Measurements from ENCODE around the gene CHRM5.

Gene CHRM5, protein sequence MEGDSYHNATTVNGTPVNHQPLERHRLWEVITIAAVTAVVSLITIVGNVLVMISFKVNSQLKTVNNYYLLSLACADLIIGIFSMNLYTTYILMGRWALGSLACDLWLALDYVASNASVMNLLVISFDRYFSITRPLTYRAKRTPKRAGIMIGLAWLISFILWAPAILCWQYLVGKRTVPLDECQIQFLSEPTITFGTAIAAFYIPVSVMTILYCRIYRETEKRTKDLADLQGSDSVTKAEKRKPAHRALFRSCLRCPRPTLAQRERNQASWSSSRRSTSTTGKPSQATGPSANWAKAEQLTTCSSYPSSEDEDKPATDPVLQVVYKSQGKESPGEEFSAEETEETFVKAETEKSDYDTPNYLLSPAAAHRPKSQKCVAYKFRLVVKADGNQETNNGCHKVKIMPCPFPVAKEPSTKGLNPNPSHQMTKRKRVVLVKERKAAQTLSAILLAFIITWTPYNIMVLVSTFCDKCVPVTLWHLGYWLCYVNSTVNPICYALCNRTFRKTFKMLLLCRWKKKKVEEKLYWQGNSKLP

DNA sequence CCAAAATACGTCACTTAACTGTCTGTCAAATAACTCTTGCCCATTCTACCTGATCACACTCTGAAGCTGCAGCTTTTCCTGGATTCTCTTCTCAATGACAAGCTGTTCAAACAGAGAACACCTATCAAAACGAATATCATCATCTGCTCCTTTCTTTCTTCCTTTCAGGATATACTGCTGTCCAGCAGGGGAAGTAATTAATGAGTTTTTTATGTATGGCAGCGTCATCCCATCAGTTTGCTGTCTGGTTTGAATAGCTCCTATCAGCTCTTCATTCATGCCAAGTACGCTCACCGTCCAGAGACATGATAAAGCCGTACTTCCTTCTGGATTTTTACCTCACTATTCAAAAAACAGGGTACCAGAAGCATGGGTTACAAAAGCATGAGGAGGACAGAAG is at the start of gene CHRM5:
Gene CHRM5, plus strand, starts transcription at position 274 of the 400 bp plus-strand sequence. CDS start 94,221 bp downstream, outside the sequence.
- no peak for DNase-seq (ENCODE audit: low read depth)

DNA sequence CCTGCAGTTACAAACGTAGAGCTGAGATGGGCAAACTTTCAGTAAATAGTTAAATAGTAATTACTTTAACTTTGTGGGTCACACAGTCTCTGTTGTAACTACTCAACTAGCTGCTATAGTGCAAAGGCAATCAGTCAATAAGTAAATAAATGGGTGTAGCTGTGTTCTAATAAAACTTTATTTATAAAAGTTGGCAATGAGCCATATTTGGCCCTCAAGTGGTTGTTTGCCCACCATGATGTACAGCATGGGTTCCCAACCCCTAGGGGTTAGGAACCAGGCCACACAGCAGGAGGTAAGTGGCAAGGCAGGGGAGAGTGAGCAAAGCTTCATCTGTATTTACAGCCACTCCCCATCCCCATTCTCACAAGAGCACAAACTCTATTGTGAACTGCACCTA is 44.9 kb upstream of the CHRM5 start:
- DNase-seq (ENCODE audit: low read depth): no peak

DNA sequence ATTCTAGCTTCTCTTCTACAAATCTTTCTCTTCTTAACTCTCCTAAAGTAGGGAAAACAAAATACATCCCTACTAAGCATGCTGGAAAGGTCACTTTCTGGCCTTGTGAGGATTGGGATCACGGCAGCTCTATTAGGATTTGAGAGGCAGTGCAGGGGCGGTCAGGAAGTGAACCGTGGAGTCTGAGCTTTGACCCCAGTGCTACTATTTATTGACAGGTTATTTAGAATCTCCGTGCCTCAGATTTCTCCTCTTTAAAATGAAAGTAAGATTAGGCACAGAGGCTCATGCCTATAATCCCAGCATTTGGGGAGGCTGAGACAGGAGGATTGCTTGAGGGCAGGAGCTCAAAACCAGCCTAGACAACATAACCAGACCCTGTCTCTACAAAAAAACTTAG is 42.0 kb upstream of the CHRM5 start:
- DNase-seq (ENCODE audit: low read depth): no peak

DNA sequence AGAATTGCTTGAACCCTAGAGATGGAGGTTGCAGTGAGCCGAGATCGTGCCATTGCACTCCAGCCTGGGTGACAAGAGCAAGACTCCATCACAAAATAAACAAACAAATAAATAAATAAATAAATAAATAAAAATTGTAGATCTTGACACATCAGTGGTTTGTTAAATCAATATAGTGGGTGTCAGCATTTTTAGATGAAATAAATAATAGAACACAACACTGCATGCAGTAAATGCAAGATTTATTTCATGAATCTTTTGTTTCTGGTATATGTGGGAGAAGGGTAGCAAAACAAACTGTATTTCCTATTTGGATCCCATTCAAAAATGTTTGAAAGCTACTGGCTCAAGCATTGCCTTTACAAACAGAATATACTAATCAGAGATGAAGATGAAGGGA is 35.6 kb upstream of the CHRM5 start:
- no peak for DNase-seq (ENCODE audit: low read depth)

DNA sequence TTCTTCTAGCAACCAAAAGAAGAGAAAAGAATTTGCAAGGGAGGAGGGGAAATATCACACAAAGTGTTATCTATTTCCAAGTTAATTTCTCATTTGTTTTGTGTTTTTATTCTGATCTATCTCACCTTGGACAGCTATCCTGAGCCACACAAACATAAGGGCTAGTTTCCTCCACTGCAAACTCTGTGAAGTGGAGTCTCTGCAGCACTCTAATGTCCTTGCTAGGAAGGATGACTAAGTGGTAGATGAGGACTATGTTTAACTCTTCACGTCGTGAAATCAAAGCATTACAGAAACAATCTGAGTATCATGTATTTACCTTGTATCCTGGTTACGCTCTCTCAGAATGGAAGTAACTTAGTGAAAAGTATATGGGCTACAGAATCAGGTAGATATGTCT is 33.9 kb upstream of the CHRM5 start:
- no peak for DNase-seq (ENCODE audit: low read depth)

DNA sequence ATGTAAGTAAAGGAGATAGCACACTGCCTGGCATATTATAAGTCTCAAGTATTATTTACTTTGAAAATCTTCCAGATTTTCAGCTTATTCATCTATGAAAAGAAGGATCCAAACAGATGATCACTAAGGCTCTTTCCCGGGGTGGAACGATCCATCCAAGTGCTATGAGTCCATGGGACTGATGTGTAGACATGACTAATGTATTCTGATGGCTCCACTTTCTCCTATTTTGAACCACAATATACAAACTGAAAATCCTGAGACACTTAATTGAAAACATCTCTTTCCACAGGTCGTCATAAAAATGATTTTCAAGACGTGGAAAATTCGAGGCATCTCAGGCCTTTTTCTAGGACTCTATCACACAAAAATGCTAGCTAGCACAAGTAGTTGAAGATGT is 33.4 kb upstream of the CHRM5 start:
- no peak for DNase-seq (ENCODE audit: low read depth)

DNA sequence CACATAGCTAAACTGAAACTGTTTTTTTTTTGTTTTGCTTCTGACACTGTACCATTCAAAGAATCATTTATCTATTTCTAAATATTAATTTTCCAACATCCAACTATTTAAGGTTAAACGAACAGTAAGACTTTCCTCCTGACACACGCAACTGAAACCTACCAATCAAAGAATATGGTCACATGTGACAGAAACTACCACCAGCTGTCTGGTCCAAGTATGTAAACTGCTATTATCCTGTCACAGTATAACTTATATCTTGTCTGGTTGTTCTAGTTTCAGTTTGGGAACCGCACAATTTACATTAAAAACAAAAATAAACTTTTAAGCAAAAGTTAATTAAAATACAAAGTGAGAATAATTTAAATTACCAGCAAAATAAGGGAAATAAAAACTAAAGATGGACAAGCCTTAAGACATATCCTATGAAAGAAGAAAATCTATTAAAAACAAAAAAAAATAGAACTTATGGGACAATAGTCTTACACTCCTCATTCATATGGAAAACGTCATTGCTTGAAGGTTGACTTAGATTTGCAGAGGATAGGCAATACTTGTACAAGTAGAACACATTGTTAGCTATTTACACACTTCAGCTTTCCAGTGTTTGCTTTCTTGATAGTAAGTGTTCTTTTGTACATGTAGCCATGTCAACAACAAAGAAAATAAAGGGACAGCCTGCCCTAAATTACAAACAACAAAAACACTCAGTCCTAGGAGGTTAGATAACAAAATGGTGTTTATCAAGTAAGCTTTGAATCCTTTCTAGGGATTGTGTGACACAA is 26.8 kb upstream of the CHRM5 start:
- DNase-seq (ENCODE audit: low read depth): no peak

DNA sequence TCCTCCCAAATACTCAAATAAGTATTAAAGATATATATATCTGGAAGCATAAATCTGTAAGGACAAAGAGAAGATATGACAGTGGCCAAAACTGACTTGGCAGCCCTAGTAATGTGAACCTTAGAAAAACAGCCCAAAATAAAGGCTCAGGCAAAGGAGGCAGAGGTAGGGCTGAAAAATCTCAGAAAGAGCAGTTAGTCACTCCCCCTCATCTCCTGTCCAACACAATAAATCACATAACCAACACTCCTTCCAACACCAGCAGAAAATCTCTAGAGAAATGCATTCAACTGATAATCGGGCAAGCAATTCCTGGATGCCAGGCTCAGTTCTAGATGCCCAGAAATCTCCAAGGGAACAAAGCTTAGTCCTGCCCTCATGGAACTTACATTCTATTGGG is 22.1 kb upstream of the CHRM5 start:
- DNase-seq (ENCODE audit: low read depth): no peak

DNA sequence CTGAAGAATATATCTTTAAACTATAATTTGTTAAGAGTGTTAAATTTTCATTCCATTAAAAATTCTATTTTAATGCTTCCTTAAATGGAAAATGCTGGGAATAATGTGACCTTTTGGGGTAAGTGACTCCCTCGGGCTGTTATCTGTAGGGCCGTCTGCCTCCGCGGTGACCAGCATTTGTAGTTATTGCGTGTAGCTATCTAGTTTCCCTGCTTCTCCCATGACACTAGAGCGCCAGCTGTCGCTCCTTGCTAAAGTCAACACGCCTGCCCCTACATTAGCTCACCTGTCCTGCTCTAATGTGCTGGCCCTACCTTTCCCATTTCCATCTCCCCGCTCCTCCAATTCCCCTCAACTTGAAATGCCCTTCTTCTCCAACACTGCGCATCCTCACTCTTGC is 12.4 kb upstream of the CHRM5 start:
- no peak for DNase-seq (ENCODE audit: low read depth)

DNA sequence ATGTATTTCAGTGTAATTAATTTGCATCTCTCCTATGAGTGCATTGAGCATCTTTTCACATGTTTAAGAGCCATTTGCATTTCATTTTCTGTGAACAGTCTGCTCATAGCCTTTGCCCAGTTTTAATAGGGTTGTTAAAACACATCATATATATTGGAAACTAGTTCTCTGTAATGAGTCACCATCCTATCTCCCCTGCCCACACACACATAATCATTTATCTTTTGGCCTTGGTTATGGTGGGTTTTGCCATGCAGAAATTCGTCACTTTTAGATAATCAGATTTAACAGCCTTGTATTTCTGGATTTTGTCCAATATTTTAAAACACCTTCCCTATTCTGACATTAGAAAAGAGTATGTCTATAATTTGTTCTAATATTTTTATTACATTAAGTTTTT is 11.9 kb upstream of the CHRM5 start:
- no peak for DNase-seq (ENCODE audit: low read depth)

DNA sequence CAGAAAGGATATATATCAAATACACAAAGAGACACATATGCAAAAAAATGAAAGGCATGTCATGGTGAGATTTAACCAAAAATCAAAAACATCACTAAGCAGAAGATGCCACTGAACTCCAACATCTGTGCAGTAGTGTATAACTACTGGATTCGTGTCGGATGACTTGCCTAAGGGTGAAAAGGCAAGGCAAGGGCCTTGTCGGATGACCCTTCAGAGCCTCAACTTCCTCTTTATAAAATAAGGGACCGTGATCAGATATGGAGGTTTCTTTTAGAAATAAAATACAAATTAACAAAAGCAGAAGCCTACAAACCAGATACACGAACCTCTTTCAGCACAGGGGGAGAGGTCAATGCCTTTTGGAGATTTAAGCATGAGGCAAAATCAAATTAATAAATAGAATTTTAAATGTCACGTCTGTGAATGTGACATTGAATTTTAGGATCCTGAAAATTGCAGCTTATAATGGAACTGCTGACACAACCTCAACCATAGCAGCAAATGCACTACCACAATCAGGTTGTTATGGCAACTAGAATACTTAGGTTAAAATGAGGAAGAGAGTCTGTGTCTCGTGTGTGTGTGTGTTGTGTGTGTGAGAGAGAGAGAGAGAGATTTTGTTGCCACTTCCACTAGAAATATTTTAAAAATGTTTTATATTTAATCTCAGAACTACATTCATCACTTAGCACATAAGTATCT is 8.3 kb upstream of the CHRM5 start:
- DNase-seq (ENCODE audit: low read depth): no peak

DNA sequence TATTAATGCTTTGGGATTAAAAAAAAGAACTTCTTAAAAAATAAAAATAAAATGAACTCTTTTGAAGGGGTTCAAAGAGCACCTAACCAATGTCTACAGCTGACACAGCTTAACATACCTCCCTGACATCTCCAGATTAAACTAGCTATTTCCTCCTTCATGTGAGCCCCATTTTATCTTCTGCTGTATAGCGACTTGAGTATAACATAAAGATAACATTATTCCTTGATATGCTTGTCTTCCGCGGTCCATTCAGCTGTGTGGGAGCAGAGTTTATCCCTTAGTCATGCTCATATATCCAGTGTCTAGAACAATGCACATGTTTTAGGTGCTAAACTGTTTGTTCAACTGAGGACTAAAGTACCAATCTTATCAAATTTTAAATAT is 7.8 kb upstream of the CHRM5 start:
- no peak for DNase-seq (ENCODE audit: low read depth)

DNA sequence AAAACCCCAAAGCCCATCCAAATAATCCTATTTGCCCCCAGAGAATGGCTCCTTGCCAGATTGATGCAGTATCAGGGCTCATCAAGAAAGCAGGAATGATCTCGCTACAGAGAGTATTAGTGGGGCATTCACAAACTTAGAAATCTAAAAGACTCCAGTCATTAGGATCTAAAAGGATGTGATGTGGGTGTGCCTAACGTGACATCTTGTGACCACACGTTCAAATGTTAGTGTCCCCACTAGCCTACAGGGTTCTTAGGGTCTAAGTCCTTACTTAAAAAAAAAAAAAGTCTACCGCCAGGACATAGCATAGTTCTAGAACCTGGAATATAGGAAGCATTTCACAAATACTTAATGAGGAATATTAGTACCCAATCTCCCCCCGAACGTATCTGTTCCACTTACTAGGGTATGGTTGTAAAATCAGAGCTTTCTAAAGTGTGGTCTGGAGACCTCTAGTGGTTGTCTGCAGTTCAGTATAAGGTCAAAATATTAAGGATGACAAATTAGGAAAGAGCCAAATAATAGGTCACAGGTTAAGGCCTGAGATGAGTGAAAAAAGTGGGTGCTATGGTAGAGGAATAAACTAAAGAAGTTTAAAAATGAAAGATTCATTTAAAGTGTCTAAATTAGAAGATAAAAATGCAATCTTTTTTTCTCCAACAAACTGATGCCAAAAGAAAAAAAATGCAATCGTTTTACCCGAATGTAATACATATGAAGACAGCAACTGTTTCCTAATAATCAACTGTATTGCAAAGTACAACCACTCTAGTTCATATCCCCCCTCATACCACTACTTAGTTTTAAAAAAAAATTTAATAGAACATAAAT is 4.2 kb upstream of the CHRM5 start:
- no peak for DNase-seq (ENCODE audit: low read depth)

DNA sequence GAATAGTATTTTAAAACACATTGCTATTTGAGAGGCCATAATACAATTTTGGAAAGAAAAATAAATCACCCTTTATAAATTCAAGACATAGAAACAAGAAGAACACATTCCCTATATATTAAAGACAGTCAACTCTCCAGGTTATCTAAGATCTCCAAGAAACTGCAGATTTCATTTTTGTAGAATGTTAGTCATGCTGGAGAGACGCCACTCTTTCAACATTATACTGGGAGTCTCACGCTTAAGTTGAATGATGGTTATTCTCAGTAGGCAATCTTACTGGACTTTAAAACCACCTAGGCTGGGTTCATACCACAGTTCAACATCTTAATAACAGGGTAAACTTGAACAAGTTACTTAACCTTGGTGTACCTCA is 3.6 kb upstream of the CHRM5 start:
- DNase-seq (ENCODE audit: low read depth): no peak

DNA sequence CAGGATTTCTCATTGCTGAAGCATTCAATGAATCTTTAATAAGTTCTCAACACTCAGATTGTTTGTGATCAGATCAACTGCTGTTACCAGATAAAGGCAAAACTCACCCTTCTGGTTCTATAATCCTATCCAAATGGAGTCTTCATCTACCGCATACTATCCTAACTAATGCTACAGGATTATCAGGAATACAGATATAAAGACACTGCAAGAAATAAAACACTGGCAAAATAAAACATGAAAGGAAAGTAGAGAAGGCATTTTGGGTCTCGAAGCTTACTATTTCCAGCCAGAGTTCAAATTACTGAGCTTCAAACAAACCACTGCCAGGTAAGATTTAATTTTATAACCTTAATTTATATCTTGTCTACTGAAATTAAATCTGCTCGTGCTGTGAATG is 524 bp downstream of the CHRM5 start:
- no peak for DNase-seq (ENCODE audit: low read depth)

DNA sequence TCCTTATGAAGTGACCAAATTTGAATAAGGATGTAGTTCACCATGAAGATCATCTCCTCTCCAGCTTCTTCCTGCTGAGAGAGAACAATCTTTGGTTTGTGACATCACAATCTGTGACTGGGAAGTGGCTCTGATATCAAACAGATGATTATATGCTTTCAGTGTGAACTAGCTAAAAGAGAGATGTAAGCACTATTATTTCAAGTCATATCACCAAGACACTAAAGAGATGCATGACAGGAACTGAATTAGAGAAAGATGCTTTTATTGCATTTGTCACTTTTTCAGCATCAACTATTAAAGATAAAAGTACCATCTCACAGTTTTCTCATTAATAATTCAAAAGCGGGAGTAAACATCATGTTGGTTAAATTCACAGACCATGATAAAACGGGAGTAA is 3.5 kb downstream of the CHRM5 start:
- no peak for DNase-seq (ENCODE audit: low read depth)

DNA sequence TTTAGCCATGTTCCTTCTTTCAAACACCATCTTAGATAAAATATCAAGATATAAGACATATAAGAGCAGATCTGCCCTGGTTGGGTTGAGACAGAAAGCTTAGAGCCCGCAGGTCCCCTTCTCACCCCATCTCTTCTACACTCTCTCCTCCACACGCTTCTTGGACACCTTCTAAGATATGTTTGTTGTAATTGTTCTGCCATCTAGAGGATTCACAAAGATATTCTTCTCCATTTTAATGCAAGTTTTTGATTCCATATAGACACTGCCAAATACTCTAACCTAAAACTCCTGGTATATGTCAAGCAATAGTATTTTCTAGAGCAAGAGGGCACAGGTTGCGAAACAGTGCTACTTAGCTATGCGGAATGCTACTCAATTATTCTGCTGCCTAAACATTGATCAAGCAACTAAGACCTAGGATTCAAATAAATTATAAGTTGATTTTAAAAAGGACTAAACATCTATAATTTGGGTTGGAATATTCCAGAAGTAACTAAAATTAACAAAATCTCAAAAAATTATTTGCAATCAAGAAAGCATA is 6.8 kb downstream of the CHRM5 start:
- no peak for DNase-seq (ENCODE audit: low read depth)

DNA sequence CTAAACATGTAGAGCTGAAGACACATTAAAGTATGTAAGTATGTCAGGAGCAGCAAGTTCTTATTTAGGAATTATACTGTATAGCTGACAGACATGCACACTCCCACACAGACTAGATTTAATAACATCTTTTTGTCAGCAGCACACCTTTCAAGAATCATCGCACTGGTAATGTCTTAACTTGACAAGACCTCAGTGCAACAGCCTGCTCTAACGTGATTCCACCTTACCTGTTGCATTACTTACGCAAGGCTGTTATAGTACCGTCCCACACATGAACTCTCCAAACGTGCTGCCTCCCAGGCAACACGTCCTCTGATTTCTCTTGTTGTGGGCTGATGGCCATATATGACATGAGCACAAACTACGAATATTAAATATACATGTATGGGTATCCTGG is 11.9 kb downstream of the CHRM5 start:
- no peak for DNase-seq (ENCODE audit: low read depth)

DNA sequence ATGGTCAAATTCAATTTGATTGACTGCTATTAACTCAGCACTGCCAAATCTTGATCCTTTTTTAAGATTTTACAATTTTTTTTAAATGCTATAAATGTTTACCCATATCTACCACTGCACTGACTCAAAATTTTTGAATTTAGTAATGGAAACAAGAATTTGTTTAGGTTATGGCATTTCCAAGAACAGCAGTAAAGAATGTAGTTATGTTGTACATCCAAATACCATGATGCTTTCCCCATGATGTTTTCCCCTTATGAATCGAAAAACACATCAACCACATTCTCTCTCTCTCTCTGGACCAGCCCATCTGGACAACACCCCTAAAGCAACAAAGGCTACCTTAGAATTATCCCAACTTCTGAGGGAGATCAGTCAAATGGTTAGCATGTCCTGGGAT is 14.2 kb downstream of the CHRM5 start:
- no peak for DNase-seq (ENCODE audit: low read depth)

DNA sequence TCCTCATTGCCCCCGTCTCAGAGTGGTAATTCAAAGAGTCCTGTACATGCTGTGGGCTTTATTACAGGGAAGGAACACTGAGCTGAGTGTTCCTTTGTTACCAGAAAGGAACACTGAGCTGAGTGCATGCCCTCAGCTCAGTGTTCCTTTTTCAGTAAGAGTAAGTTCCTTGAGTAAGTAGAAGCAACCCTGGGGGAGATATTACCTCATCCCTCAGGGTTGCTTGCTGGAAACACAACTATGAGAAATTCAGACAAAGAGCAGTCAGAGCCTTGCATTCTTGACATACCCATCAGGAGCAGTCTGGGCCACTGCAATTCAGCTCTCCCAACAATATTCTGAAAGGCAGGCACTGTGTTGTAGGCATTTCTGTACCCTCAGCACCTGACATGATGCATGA is 17.0 kb downstream of the CHRM5 start:
- DNase-seq (ENCODE audit: low read depth): no peak

DNA sequence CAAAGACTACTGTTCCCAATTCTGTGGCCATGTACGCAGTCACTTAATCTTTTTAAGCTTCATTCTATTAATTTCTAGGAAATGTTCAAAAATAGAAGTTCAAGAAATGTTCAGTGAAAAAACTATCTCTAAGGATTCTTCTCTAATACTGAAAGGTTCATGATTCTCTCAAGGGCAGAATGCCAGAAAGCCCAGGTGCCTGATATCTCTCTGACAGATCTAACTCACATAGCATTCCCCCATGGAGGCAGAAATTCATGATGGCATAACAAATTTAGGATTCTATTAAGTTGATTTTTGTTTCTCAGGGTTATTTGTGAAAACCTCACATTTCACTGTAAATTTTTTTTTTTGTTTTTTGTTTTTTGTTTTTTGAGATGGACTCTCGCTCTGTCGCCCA is 17.5 kb downstream of the CHRM5 start:
- DNase-seq (ENCODE audit: low read depth): no peak

DNA sequence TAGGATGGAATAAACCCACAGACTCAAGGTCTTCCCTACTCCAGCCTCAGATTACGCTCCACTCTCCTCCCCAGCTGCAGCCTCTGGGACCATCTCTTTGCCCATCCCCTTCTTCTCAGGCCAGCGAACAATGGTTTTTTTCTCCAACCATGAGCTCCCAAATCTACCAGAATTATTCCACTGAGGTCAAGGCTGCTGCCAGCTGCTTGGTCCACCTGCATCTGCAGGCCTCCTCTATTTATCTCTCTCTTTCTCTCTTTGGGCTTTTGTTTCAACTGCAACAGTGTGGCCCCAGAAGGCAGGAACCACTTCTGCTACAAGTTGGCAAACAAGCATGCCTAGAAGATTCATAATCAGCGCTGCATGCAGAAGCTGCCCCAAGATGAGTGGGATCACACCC is 19.1 kb downstream of the CHRM5 start:
- no peak for DNase-seq (ENCODE audit: low read depth)

Measured in activated T-cell treated with anti-CD3 and anti-CD28 coated beads for 1 hour (primary cell).